GM12865 (cell line): Measurements from ENCODE around the gene KYNU.

Experiments
- DNase-seq: peaks from one replicate; pipeline ENCODE4 v3.0.0; 2010; ENCODE audit warnings: low read depth
- H3K4me3 ChIP-seq: 2 replicates; pipeline ENCODE4 v1.5.1; 2011; ENCODE audit warnings: mild to moderate bottlenecking, low read depth, low read length, control low read depth
- CTCF ChIP-seq: IDR thresholded peaks from 2 replicates; pipeline ENCODE4 v1.5.1; 2011; ENCODE audit warnings: low read length, control low read depth, low read depth, inconsistent platforms; ENCODE audit not compliant: insufficient read depth; ENCODE audit errors: missing control alignments

The KYNU gene

GRCh38 chr2:142951190-142952007 lies 73.9 kb downstream of the KYNU start:
- no peak for DNase-seq
- no peak overlapping the region for H3K4me3 ChIP-seq
- no peak for TF ChIP-seq CTCF

GRCh38 chr2:142952018-142952417 lies 74.6 kb downstream of the KYNU start:
- no peak for TF ChIP-seq CTCF
- H3K4me3 ChIP-seq = no peak overlapping the region
- DNase-seq = no peak

GRCh38 chr2:142952793-142953494 lies 75.5 kb downstream of the KYNU start:
- TF ChIP-seq CTCF = no peak
- no peak overlapping the region for H3K4me3 ChIP-seq
- no peak for DNase-seq

GRCh38 chr2:142954493-142954892 lies 77.0 kb downstream of the KYNU start:
- no peak overlapping the region for H3K4me3 ChIP-seq
- no peak for DNase-seq
- TF ChIP-seq CTCF = no peak

GRCh38 chr2:142957144-142957543 lies 79.7 kb downstream of the KYNU start:
- no peak overlapping the region for H3K4me3 ChIP-seq
- no peak for TF ChIP-seq CTCF
- DNase-seq = no peak

GRCh38 chr2:142961202-142961601 lies 83.7 kb downstream of the KYNU start:
- H3K4me3 ChIP-seq = no peak overlapping the region
- no peak for DNase-seq
- no peak for TF ChIP-seq CTCF
